Umbilical cord (tissue), 2 donors: ENCODE measurements around the gene UGDH. TPM values are rescaled to one million over a fixed set of nuclear protein-coding genes. Genes with fewer than 3 reads are reported as not detected.

Experiments used
- DNase-seq: peaks from one replicate; pipeline ENCODE4 v3.0.0-alpha.2; 2015; ENCODE audit warnings: low spot score
- total RNA-seq: library from RNA; depleted of rRNA; stranded (reverse); fragments of >200 nt; gene quantifications from one replicate; pipeline ENCODE4 v1.2.3, GENCODE V29; 2014; ENCODE audit warnings: low replicate concordance; ENCODE audit not compliant: insufficient read depth

The UGDH gene
- total RNA-seq, 1 donor from 2014 or later = 77.5 TPM

DNA sequence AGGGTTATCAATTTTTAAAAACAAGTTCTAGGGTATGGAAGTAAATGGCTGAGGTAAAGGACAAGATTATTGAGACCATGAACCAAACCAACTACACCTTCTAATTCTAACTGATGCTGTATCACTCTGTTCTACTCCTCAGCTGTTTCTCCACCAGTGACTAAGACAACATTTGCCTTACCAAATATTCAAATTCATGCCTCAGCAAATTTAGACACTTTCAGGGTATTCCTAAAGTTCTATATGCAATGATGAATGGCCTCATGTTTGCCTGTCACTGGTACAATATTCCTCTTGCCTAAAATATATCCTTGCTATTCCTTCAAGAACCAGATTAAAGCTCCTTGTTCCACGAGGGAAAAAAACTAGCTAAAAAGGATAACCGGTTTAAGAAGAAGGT is 73.5 kb downstream of the UGDH start:
- no peak for DNase-seq

DNA sequence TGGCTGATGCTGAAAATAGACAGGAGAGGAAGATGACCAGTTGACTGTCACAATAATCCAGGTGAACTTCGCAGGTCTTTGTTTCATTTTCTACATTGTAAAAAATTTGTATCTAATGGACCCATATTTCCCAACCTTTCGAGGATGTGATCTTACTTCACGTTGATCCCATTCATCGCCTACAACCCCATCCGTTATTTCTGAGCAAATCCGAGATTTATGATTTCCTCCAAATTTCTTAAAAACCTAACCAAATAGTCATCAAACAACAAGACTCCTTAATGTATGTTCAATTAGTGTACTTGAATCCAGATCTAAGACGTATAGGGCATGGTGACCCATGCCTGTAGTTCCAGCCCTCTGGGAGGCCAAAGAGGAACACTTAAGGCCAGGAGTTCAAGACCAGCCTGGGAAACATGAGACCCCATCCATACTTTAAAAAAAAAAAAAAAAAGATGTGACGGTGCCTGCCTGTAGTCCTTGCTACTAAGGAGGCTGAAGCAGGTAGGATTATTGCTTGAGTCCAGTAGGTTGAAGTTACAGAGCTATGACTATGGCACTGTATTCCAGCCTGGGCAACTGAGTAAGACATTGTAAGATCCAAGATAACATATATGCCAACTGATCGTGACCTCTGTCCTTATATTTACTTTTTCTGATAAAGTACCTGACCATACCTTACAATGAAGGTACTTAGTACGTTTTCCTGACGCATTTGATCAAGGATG is 74.2 kb downstream of the UGDH start:
- no peak for DNase-seq

DNA sequence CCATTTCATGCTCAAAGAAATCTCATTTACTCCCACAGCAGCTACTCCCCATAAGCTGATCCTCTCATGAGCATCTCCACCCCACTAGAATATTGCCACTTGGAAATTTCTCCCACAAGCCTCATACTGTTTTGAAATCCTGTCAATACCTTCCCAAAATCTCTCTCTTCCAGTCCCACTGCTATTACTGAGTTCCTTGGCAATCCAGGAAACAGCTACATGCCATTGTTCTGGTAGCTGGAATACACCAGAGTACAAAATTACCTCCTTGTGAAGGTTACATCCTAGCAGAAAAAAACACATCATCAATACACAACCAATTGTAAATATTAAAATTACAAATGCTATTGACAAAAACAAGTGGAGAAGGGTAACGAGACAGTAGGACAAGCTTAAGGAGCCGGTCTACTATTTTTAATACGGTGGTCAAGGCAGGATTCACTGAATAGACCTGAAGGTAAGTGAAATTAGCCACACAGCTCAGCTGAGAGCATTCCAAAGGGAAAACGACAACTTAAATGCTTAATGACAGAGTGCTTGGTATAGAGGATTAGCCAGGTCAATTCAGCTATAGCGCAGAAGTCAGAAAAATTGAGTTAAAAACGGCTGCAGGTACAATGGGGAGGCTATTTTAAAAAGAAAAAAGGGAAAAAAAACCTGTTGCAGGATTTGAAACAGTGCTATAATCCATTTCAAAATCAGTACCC is 74.9 kb downstream of the UGDH start:
- DNase-seq = no peak

DNA sequence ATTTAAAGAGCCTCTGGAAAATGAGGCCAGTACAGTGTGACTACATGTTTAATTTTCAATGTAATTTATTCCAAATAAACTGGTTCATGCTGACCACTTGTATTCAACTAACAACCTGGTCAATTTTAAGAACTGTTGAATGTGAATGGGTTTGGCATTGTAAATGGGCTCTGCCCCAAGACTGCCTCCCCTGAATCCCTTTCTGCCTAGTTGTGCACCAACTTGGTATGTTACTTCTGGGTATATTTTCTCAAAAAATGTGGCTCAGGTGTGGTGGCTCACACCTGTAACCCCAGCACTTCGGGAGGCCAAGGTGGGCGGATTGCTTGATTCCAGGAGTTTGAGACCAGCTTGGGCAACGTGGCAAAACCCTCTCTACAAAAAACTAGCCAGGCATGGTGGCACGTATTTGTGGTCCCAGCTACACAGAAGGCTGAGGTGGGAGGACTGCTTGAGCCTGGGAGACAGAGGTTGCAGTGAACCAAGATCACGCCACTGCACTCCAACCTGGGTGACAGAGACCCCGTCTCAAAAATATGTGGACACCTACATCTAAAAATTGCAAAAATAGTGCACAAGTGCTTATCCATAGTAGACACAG is 75.7 kb downstream of the UGDH start:
- DNase-seq = no peak

DNA sequence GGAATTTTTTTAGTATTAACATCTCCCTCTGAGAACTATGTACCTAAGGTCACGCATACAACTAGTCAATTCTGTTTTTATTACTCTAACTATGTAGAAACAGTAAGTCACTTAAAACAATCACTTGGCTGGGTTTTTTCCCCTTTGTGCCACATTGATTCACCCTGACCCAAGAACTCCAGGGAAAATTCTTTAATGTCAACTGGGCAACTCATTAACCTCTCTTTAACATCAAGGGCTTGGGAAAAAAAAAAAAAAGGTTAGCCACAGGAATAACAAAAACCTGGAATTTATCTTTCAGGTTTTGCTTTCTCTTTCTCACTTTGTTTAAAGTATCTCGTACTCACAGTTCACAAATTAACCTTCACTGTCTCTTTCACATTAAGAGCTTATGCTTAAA is 76.6 kb downstream of the UGDH start:
- DNase-seq = no peak

Other genes with a start within 250 kb of the UGDH start
- gene RFC1, start 161.1 kb downstream of the UGDH start, total RNA-seq = 45.5 TPM
- gene KLB, start 120.5 kb downstream of the UGDH start, total RNA-seq = 1.4 TPM
- 3,054 TPM for gene RPL9, start 68.5 kb downstream of the UGDH start, total RNA-seq
- gene LIAS, start 68.4 kb downstream of the UGDH start, total RNA-seq = 20.5 TPM
- gene SMIM14, start 111.4 kb upstream of the UGDH start, total RNA-seq = 34.4 TPM
- gene UBE2K, start 170.7 kb upstream of the UGDH start, total RNA-seq = 22.9 TPM